HepG2 (cell line): Measurements from ENCODE around the gene VPS4A. TPM values are rescaled to one million over a fixed set of nuclear protein-coding genes. Genes with fewer than 3 reads are reported as not detected.

Experiments used
- ERF ChIP-seq: IDR thresholded peaks from 2 replicates; pipeline ENCODE4 v1.6.1; 2018; ENCODE audit warnings: missing biosample characterization, missing genetic modification reagents
- FLYWCH1 ChIP-seq: sonication (generic); formaldehyde crosslinking; IDR thresholded peaks from 2 replicates; pipeline ENCODE4 v1.8.1; 2023; ENCODE audit warnings: mild to moderate bottlenecking, missing genetic modification reagents
- FOSL2 ChIP-seq: sonication (generic); formaldehyde crosslinking; IDR thresholded peaks from 2 replicates; pipeline ENCODE4 v1.4.0; 2020; ENCODE audit warnings: missing genetic modification reagents
- HNF4A ChIP-seq: sonication (generic); formaldehyde crosslinking; IDR thresholded peaks from 2 replicates; pipeline ENCODE4 v1.4.0; 2020; ENCODE audit warnings: missing genetic modification reagents
- HNRNPK ChIP-seq: fragments of 200-400 bp; formaldehyde crosslinking; IDR thresholded peaks from 2 replicates; pipeline ENCODE4 v1.6.1; 2018; ENCODE audit warnings: low read length, low read depth, moderate library complexity, mild to moderate bottlenecking; ENCODE audit not compliant: poor library complexity, severe bottlenecking
- HOXA5 ChIP-seq: sonication (generic); formaldehyde crosslinking; IDR thresholded peaks from 2 replicates; pipeline ENCODE4 v1.4.0; 2020; ENCODE audit warnings: missing genetic modification reagents
- HOXD1 ChIP-seq: sonication (generic); formaldehyde crosslinking; IDR thresholded peaks from 2 replicates; pipeline ENCODE4 v1.5.0; 2020; ENCODE audit warnings: missing genetic modification reagents
- MATR3 ChIP-seq: sonication (generic); formaldehyde crosslinking; IDR thresholded peaks from 2 replicates; pipeline ENCODE4 v1.4.0; 2020; ENCODE audit warnings: missing genetic modification reagents
- MIER3 ChIP-seq: IDR thresholded peaks from 2 replicates; pipeline ENCODE4 v1.6.1; 2016; ENCODE audit warnings: missing compliant biosample characterization, borderline replicate concordance
- MXI1 ChIP-seq: IDR thresholded peaks from 3 replicates; pipeline ENCODE4 v1.6.1; 2012; ENCODE audit warnings: low read depth, low read length, inconsistent platforms, borderline replicate concordance
- NBN ChIP-seq: fragments of 450-650 bp; conservative IDR thresholded peaks from 2 replicates; pipeline ENCODE4 v1.6.1; 2017
- PAX8 ChIP-seq: sonication (generic); formaldehyde crosslinking; IDR thresholded peaks from 2 replicates; pipeline ENCODE4 v1.8.0; 2022; ENCODE audit warnings: mild to moderate bottlenecking, missing genetic modification reagents, borderline replicate concordance
- POLR2G ChIP-seq: fragments of 200-400 bp; formaldehyde crosslinking; IDR thresholded peaks from 2 replicates; pipeline ENCODE4 v1.6.1; 2018; ENCODE audit warnings: mild to moderate bottlenecking, low read depth, low read length, moderate library complexity
- RAD51 ChIP-seq: fragments of 450-650 bp; IDR thresholded peaks from 2 replicates; pipeline ENCODE4 v1.6.1; 2016; ENCODE audit warnings: borderline replicate concordance
- RCOR2 ChIP-seq: IDR thresholded peaks from 2 replicates; pipeline ENCODE4 v1.6.1; 2016; ENCODE audit warnings: missing biosample characterization, missing genetic modification reagents
- ZC3H4 ChIP-seq: sonication (generic); formaldehyde crosslinking; IDR thresholded peaks from 2 replicates; pipeline ENCODE4 v1.4.0; 2020; ENCODE audit warnings: missing genetic modification reagents, borderline replicate concordance
- ZNF615 ChIP-seq: sonication (generic); formaldehyde crosslinking; IDR thresholded peaks from 2 replicates; pipeline ENCODE4 v1.5.0; 2020; ENCODE audit warnings: mild to moderate bottlenecking, missing genetic modification reagents, borderline replicate concordance
- ZNF670 ChIP-seq: sonication (generic); formaldehyde crosslinking; IDR thresholded peaks from 2 replicates; pipeline ENCODE4 v1.8.0; 2022; ENCODE audit warnings: mild to moderate bottlenecking, missing genetic modification reagents, borderline replicate concordance
- ZNF768 ChIP-seq: sonication (generic); formaldehyde crosslinking; IDR thresholded peaks from 2 replicates; pipeline ENCODE4 v1.4.0; 2020; ENCODE audit warnings: missing genetic modification reagents
- polyA plus RNA-seq, 8 experiments: library from polyadenylated mRNA; depleted of rRNA in 3 of 8; stranded (reverse) in 7 of 8; unstranded in 1 of 8; fragments of >200 nt; fragmentation: Illumina TruSeq in 4 of 8; extraction: Trizol in 4 of 8; gene quantifications; 2 replicates each; pipeline versions ENCODE4 v1.2.1 to v1.2.3, GENCODE V29; 2011 to 2016; ENCODE audit warnings: low read depth in 4 of 8, missing spikeins in 1 of 8, mixed read lengths in 1 of 8; ENCODE audit not compliant: insufficient read depth in 1 of 8
- total RNA-seq, 5 experiments: library from RNA; depleted of rRNA; stranded (reverse); fragments of >200 nt; fragmentation: Illumina TruSeq; extraction: Trizol; gene quantifications; 2 replicates each; pipeline ENCODE4 v1.2.3, GENCODE V29; 2016; ENCODE audit warnings: low read depth in 1 of 5
- TF ChIP-seq, protein P1 (sequence below): sonication (generic); formaldehyde crosslinking; IDR thresholded peaks from 2 replicates; pipeline ENCODE4 v1.4.0; 2020; ENCODE audit warnings: missing genetic modification reagents
- TF ChIP-seq, protein P2 (sequence below): IDR thresholded peaks from 2 replicates; pipeline ENCODE4 v1.6.1; 2016; ENCODE audit warnings: missing biosample characterization, missing genetic modification reagents, low read depth
- TF ChIP-seq, protein P3 (sequence below): sonication (generic); formaldehyde crosslinking; IDR thresholded peaks from 2 replicates; pipeline ENCODE4 v1.4.0; 2020; ENCODE audit warnings: missing genetic modification reagents, borderline replicate concordance

The VPS4A gene
- total and polyA plus RNA-seq, 2 of the 13 experiments (the other 11 are each of a cell fraction or from before 2014, with no cell fraction given), result 13.2 to 27.9 TPM

DNA sequence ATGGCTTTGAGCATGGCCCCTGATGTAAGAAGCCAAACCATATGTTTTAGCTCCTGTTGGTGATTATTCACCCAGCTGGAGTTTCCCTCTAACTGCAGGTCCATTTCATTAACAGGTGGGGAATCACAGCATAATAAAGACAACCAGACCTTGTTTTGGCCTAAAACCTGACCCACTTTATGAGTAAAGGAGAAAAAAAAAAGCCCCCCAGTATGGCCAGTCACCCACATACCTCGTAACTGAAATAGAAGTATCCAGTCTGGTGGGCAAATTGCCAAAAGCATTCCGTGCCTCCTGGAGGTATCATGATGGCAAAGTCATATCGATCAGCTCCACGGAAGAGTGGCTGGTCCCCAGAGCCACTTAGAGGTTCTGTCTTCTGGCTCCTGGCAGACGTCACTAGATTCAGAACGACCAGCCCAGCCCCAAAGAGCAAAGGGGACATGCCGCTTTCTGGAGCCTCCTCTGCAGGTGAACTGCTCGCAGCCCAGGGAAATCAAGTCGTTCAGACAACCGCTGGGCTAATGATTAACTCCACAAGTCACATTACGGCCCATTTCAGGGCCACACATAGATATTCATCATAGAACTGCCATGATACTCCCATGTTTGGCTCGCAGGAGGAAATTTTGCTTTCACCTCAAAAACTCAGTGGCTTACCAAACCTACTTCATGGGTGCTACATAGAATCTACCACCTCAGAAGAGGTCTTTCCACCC lies 40.3 kb downstream of the VPS4A start, which contains the start of gene TMED6 (continued):
- TF ChIP-seq, protein P1, sequence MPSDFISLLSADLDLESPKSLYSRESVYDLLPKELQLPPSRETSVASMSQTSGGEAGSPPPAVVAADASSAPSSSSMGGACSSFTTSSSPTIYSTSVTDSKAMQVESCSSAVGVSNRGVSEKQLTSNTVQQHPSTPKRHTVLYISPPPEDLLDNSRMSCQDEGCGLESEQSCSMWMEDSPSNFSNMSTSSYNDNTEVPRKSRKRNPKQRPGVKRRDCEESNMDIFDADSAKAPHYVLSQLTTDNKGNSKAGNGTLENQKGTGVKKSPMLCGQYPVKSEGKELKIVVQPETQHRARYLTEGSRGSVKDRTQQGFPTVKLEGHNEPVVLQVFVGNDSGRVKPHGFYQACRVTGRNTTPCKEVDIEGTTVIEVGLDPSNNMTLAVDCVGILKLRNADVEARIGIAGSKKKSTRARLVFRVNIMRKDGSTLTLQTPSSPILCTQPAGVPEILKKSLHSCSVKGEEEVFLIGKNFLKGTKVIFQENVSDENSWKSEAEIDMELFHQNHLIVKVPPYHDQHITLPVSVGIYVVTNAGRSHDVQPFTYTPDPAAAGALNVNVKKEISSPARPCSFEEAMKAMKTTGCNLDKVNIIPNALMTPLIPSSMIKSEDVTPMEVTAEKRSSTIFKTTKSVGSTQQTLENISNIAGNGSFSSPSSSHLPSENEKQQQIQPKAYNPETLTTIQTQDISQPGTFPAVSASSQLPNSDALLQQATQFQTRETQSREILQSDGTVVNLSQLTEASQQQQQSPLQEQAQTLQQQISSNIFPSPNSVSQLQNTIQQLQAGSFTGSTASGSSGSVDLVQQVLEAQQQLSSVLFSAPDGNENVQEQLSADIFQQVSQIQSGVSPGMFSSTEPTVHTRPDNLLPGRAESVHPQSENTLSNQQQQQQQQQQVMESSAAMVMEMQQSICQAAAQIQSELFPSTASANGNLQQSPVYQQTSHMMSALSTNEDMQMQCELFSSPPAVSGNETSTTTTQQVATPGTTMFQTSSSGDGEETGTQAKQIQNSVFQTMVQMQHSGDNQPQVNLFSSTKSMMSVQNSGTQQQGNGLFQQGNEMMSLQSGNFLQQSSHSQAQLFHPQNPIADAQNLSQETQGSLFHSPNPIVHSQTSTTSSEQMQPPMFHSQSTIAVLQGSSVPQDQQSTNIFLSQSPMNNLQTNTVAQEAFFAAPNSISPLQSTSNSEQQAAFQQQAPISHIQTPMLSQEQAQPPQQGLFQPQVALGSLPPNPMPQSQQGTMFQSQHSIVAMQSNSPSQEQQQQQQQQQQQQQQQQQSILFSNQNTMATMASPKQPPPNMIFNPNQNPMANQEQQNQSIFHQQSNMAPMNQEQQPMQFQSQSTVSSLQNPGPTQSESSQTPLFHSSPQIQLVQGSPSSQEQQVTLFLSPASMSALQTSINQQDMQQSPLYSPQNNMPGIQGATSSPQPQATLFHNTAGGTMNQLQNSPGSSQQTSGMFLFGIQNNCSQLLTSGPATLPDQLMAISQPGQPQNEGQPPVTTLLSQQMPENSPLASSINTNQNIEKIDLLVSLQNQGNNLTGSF (CRISPR knock-in tag), result no peak
- TF ChIP-seq ZC3H4 (CRISPR knock-in tag), result no peak
- peak; percentile 66 for TF ChIP-seq POLR2G
- TF ChIP-seq HNRNPK, result no peak
- TF ChIP-seq ZNF768, result no peak
- TF ChIP-seq NBN, result no peak
- TF ChIP-seq HNF4A (CRISPR knock-in tag), result no peak
- TF ChIP-seq ZNF670 (CRISPR knock-in tag), result peak; percentile 68; the same call in 1 of the 2 replicates
- TF ChIP-seq, protein P2, sequence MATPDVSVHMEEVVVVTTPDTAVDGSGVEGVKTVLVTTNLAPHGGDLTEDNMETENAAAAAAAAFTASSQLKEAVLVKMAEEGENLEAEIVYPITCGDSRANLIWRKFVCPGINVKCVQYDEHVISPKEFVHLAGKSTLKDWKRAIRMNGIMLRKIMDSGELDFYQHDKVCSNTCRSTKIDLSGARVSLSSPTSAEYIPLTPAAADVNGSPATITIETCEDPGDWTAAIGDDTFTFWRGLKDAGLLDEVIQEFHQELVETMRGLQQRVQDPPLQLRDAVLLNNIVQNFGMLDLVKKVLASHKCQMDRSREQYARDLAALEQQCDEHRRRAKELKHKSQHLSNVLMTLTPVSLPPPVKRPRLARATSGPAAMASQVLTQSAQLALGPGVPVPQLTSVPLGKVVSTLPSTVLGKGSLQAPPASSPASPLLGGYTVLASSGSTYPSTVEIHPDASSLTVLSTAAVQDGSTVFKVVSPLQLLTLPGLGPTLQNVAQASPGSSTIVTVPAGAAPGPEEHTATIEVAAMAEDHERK, result no peak
- peak; percentile 33; the same call in 1 of the 3 replicates for TF ChIP-seq MXI1
- TF ChIP-seq RCOR2 (CRISPR knock-in tag), result no peak
- no peak for TF ChIP-seq HOXD1 (CRISPR knock-in tag)
- TF ChIP-seq PAX8 (CRISPR knock-in tag), result no peak
- TF ChIP-seq, protein P3, sequence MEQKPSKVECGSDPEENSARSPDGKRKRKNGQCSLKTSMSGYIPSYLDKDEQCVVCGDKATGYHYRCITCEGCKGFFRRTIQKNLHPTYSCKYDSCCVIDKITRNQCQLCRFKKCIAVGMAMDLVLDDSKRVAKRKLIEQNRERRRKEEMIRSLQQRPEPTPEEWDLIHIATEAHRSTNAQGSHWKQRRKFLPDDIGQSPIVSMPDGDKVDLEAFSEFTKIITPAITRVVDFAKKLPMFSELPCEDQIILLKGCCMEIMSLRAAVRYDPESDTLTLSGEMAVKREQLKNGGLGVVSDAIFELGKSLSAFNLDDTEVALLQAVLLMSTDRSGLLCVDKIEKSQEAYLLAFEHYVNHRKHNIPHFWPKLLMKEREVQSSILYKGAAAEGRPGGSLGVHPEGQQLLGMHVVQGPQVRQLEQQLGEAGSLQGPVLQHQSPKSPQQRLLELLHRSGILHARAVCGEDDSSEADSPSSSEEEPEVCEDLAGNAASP (CRISPR knock-in tag), result no peak
- no peak for TF ChIP-seq MATR3 (CRISPR knock-in tag)
- no peak for TF ChIP-seq MIER3 (CRISPR knock-in tag)
- peak; percentile 32; the same call in 1 of the 2 replicates for TF ChIP-seq FOSL2 (CRISPR knock-in tag)
- TF ChIP-seq ZNF615 (CRISPR knock-in tag), result no peak
- TF ChIP-seq ERF (CRISPR knock-in tag), result peak; percentile 41; the same call in 1 of the 2 replicates
- peak; percentile 55; the same call in 1 of the 2 replicates for TF ChIP-seq HOXA5 (CRISPR knock-in tag)
- no peak for TF ChIP-seq RAD51
- no peak for TF ChIP-seq FLYWCH1 (CRISPR knock-in tag)
